K562 (cell line): Measurements from ENCODE around the gene SIRT2.

Experiments used
- E4F1 ChIP-seq: fragments of 250-450 bp; sonication (Bioruptor Pico); IDR thresholded peaks from 2 replicates; pipeline ENCODE4 v1.5.0; 2021; ENCODE audit warnings: mild to moderate bottlenecking, borderline replicate concordance
- GATA2 ChIP-seq: sonication (generic); formaldehyde crosslinking; IDR thresholded peaks from 2 replicates; pipeline ENCODE4 v1.4.0; 2020; ENCODE audit warnings: mild to moderate bottlenecking, missing genetic modification reagents
- HMG20B ChIP-seq: fragments of 250-450 bp; sonication (Bioruptor Pico); IDR thresholded peaks from 2 replicates; pipeline ENCODE4 v1.5.0; 2021; ENCODE audit warnings: mild to moderate bottlenecking
- PRPF4 ChIP-seq: fragments of 200-400 bp; formaldehyde crosslinking; IDR thresholded peaks from one replicate; pipeline ENCODE4 v1.6.1; 2017; ENCODE audit warnings: low read length, low read depth, mild to moderate bottlenecking; ENCODE audit not compliant: insufficient read depth, poor library complexity, severe bottlenecking
- XRCC5 ChIP-seq: fragments of 200-400 bp; formaldehyde crosslinking; IDR thresholded peaks from 2 replicates; pipeline ENCODE4 v1.6.1; 2017; ENCODE audit warnings: low read depth, mild to moderate bottlenecking, low read length
- ZFP36 ChIP-seq: fragments of 150-350 bp; IDR thresholded peaks from 2 replicates; pipeline ENCODE4 v1.6.1; 2018; ENCODE audit warnings: low read length, low read depth; ENCODE audit not compliant: partially characterized antibody
- ZNF253 ChIP-seq: fragments of 250-450 bp; sonication (Bioruptor Pico); conservative IDR thresholded peaks from 2 replicates; pipeline ENCODE4 v1.6.1; 2021; ENCODE audit warnings: mild to moderate bottlenecking
- ZZZ3 ChIP-seq: fragments of 450-650 bp; IDR thresholded peaks from 2 replicates; pipeline ENCODE4 v1.6.1; 2016; ENCODE audit warnings: antibody characterized with exemption, mild to moderate bottlenecking, moderate library complexity

GRCh38 chr19:38941979-38942378 is 42.6 kb upstream of the SIRT2 start:
- no peak for TF ChIP-seq PRPF4
- no peak for TF ChIP-seq HMG20B (CRISPR knock-in tag)
- TF ChIP-seq E4F1: no peak
- TF ChIP-seq ZNF253 (CRISPR knock-in tag): no peak
- no peak for TF ChIP-seq ZFP36
- TF ChIP-seq ZZZ3: no peak
- TF ChIP-seq GATA2 (CRISPR knock-in tag): no peak
- TF ChIP-seq XRCC5: no peak
